ENCODE measurements around the gene FADS6.
A peak's percentile ranks its signal among the peaks of the same experiment; 100 is the strongest.
"Not testable (repeated sequence)": the region's sequence is repeated elsewhere in the genome, so short reads cannot be mapped to it uniquely, and the experiment has no call there.

The FADS6 gene

DNA sequence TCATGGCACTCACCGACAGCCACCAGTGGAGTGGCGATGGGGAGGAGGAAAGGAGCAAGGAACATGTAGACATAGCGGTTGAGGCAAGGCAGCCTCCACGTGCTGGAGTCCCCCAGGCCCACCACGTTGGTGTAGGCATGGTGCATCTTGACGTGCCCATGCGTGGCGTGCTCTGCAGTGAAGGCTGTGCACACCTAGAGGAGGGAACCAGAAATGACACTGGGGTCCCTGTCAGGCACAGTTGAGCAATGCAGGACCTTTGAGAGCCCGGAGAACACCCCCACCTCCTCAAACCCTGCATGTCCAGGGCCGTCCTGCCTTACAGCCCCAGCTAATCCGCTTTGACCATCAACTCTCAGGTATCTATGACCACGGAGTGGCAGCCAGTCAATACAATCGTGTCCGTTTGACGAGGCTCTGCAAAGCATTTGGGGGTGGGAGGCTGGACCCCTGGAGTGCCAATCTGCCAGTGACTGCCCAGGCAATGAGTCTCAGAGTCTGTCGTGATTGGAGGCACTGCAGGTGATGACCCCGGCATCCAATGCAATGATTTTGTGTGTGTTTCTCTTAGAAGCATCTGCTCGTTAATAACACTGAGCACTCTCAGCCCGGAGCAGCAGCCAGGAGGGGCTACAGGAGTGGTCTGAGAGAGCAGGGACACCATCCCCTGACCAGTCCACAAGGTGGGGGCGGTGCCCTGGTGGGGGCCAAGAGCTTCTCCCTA is 10.8 kb downstream of the FADS6 start:
- no peak for DNase-seq

DNA sequence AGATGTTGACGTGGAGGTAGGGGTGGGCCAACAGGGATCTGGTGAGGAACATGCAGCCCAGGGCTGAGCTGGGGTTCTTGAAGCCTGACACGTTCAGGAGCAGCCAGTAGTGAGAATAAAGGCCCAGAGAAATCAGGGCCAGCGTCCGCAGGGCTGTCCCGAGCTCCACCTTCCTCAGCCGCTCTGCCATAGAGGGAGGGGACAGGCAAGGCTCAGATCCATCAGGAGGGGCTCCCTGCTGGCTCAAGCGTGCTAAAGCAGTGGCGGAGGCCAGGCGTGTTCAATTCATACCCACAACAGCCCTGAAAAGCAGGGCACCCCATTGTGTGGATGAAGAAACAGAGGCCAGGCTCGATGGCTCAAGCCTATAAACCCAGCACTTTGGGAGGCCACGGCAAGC is 12.4 kb downstream of the FADS6 start:
- DNase-seq, result no peak

GRCh38 chr17:74879308-74879707 is 14.1 kb downstream of the FADS6 start:
- no peak for DNase-seq

DNA sequence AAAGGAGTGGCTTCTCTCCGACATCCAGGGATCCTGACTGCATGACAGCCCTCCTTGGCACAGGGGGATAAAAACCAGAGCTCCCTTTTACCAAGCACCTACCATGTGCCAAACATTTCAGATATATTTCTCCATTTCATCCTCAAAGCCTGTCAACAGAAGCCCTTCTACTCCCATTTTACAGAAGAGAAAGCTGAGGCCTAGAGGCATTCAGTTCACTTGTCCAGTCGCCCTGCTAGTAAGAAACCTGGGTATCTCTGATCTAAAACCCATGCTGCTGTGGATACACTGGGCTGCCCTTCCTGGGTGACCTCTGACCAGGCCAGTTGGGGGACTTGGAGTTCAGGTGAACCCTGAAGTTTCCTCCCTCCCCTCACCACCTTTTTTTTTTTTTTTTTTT is 14.8 kb downstream of the FADS6 start:
- DNase-seq, result no peak

- no peak for DNase-seq
These were observed 15.6 kb downstream of the FADS6 start for GRCh38 chr17:74877592-74878548.

GRCh38 chr17:74875977-74876593 is 17.3 kb downstream of the FADS6 start:
- DNase-seq, result no peak

- no peak for DNase-seq
These were observed 18.1 kb downstream of the FADS6 start for GRCh38 chr17:74875155-74875976.

- DNase-seq, result no peak
These were observed 18.8 kb downstream of the FADS6 start for GRCh38 chr17:74874615-74875037.

GRCh38 chr17:74873874-74874614 is 19.4 kb downstream of the FADS6 start:
- no peak for DNase-seq

- peak; percentile 93 for DNase-seq
These were observed 20.2 kb downstream of the FADS6 start for GRCh38 chr17:74873037-74873873.

GRCh38 chr17:74872313-74873036 is 21.0 kb downstream of the FADS6 start, which contains the start of gene FDXR:
Gene FDXR, minus strand, starts transcription at chr17:74872994. Its CDS starts 50 bp downstream, at chr17:74872944.
- no peak for DNase-seq

- DNase-seq, result no peak
These were observed 21.9 kb downstream of the FADS6 start for GRCh38 chr17:74871356-74872076.

DNA sequence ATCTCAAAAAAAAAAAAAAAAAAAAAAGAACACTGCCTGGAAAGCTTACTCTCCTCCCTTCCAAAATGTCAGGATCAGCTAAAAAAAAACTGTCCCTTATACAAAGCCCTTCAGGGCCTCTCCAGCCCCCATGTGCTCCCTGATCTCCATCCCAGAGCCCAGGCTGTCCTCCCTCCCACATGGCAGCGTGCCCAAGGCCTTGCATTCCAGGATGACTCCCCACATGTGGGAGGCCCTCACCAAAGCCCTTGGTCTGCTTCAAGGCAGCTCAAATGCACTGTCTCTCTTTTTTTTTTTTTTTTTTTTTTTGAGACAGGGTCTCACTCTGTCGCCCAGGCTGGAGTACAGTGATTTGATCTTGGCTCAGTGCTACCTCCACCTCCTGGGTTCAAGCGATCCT is 22.9 kb downstream of the FADS6 start:
- DNase-seq, result no peak

DNA sequence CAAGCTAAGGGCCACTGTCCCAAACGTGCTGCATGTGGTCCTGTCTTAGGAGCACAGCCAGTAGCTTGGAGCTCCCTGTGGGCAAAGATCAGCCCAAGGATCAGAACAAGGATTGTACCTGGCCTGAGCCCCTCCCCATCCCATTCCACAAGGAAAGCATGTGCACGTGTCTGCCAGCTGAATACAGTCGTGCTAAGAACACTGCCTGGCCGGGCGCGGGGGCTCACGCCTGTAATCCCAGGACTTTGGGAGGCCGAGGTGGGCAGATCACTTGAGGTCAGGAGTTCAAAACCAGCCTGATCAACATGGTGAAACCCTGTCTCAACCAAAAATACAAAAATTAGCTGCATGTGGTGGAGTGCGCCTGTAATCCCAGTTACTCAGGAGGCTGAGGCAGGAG is 23.4 kb downstream of the FADS6 start:
- not testable (repeated sequence) for DNase-seq

GRCh38 chr17:74868908-74869255 is 24.6 kb downstream of the FADS6 start:
- no peak for DNase-seq

GRCh38 chr17:74868251-74868907 is 25.1 kb downstream of the FADS6 start:
- DNase-seq, result no peak

- DNase-seq, result no peak
These were observed 27.1 kb downstream of the FADS6 start for GRCh38 chr17:74866198-74866835.

- DNase-seq, result no peak
These were observed 27.8 kb downstream of the FADS6 start for GRCh38 chr17:74865504-74866197.

Measured in activated gamma-delta T cell (primary cell).